Parietal lobe (tissue), 1 donor: Measurements from ENCODE around the gene ZC3H12C. TPM values are rescaled to one million over a fixed set of nuclear protein-coding genes. Genes with fewer than 3 reads are reported as not detected.

ENCODE experiments used
- total RNA-seq: library from RNA; depleted of rRNA; stranded (reverse); fragments of >200 nt; gene quantifications from one replicate; pipeline ENCODE4 v1.2.3, GENCODE V29; 2014

Gene ZC3H12C
- total RNA-seq, result 33.5 TPM

GRCh38 chr11:110092515-110093406 is at the start of gene ZC3H12C:
TSS of gene ZC3H12C (plus strand) at chr11:110093392. CDS start at chr11:110093412, 20 bp downstream.

Other genes starting within 250 kb of the ZC3H12C start
- 77.0 TPM for gene RDX, start 203.2 kb downstream of the ZC3H12C start, total RNA-seq